Gastrocnemius medialis (tissue), 4 donors: ENCODE results near the gene FADS3. TPM values are rescaled to one million over a fixed set of nuclear protein-coding genes. Genes with fewer than 3 reads are reported as not detected.
A peak's percentile ranks its signal among the peaks of the same experiment; 100 is the strongest.

ENCODE experiments used
- ATAC-seq, 2 donors: fragments of 150-250 bp; one replicate each; pipeline ENCODE4 v1.9.1; 2016
- DNase-seq, 2 donors: peaks; one replicate each; pipeline ENCODE4 v3.0.0-alpha.2; 2019
- H3K27ac ChIP-seq, 4 donors: fragments of 200-600 bp; sonication (generic); 1 replicate in 1 of 4; 2 replicates in 3 of 4; pipeline ENCODE4 v1.5.1; 2016 to 2018; ENCODE audit warnings: mild to moderate bottlenecking in 2 of 4, moderate library complexity in 1 of 4
- H3K27me3 ChIP-seq, 3 donors: fragments of 200-600 bp; sonication (generic) in 2 of 3; 1 replicate in 1 of 3; 2 replicates in 2 of 3; pipeline versions ENCODE4 v1.5.1 to v1.6.0; 2016 to 2019; ENCODE audit warnings: mild to moderate bottlenecking in 1 of 3, moderate library complexity in 1 of 3
- H3K36me3 ChIP-seq, 2 donors: fragments of 200-600 bp; sonication (generic) in 1 of 2; one replicate each; pipeline ENCODE4 v1.5.1; 2017 to 2018
- H3K4me1 ChIP-seq, 2 donors: fragments of 200-600 bp; sonication (generic) in 1 of 2; one replicate each; pipeline ENCODE4 v1.5.1; 2016 to 2017; ENCODE audit warnings: mild to moderate bottlenecking in 2 of 2
- H3K4me3 ChIP-seq, 4 donors: fragments of 200-600 bp; sonication (generic) in 3 of 4; 1 replicate in 1 of 4; 2 replicates in 3 of 4; pipeline ENCODE4 v1.5.1; 2016 to 2019; ENCODE audit warnings: mild to moderate bottlenecking in 2 of 4
- H3K9me3 ChIP-seq, 3 donors: fragments of 200-600 bp; sonication (generic) in 2 of 3; 1 replicate in 1 of 3; 2 replicates in 2 of 3; pipeline ENCODE4 v1.5.1; 2016 to 2019
- POLR2A ChIP-seq, 2 donors: fragments of 450-650 bp; IDR thresholded peaks; one replicate each; pipeline ENCODE4 v1.6.1; 2017; ENCODE audit warnings: antibody characterized with exemption in 2 of 2, mild to moderate bottlenecking in 2 of 2, moderate library complexity in 2 of 2
- in situ Hi-C, 4 donors: fragments of 200-750 bp; cut with MboI; loops; one replicate each; pipeline versions ENCODE4 v1.15.0 to v1.8.0; 2017; ENCODE audit warnings: low sequenced_read_pairs in 4 of 4
- intact Hi-C: fragments of 100-400 bp; cut with DNase I; formaldehyde crosslinking; loops from one replicate; pipeline ENCODE4 v1.15.1; 2023; ENCODE audit warnings: low total_unique reads
- total RNA-seq, 4 donors: library from RNA; depleted of rRNA; stranded (reverse); fragments of >200 nt; gene quantifications; one replicate each; pipeline versions ENCODE4 v1.1.0 to v1.2.3, GENCODE V29; 2016
- TF ChIP-seq, protein P1 (sequence below), 5 experiments: fragments of 450-650 bp in 3 of 5; fragments of 200-600 bp in 2 of 5; sonication (generic) in 2 of 5; IDR thresholded peaks in 4 of 5; conservative IDR thresholded peaks in 1 of 5; 1 replicate in 4 of 5; 2 replicates in 1 of 5; pipeline ENCODE4 v1.5.1; 2016 to 2019; ENCODE audit warnings: antibody characterized with exemption in 5 of 5, mild to moderate bottlenecking in 3 of 5, moderate library complexity in 3 of 5

FADS3 gene, protein sequence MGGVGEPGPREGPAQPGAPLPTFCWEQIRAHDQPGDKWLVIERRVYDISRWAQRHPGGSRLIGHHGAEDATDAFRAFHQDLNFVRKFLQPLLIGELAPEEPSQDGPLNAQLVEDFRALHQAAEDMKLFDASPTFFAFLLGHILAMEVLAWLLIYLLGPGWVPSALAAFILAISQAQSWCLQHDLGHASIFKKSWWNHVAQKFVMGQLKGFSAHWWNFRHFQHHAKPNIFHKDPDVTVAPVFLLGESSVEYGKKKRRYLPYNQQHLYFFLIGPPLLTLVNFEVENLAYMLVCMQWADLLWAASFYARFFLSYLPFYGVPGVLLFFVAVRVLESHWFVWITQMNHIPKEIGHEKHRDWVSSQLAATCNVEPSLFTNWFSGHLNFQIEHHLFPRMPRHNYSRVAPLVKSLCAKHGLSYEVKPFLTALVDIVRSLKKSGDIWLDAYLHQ
- total RNA-seq, result 100 to 1,000 TPM in 2 of 4 donors, 10 to 100 TPM in 2; 40.7 to 196 (median 89.0) TPM

DNA sequence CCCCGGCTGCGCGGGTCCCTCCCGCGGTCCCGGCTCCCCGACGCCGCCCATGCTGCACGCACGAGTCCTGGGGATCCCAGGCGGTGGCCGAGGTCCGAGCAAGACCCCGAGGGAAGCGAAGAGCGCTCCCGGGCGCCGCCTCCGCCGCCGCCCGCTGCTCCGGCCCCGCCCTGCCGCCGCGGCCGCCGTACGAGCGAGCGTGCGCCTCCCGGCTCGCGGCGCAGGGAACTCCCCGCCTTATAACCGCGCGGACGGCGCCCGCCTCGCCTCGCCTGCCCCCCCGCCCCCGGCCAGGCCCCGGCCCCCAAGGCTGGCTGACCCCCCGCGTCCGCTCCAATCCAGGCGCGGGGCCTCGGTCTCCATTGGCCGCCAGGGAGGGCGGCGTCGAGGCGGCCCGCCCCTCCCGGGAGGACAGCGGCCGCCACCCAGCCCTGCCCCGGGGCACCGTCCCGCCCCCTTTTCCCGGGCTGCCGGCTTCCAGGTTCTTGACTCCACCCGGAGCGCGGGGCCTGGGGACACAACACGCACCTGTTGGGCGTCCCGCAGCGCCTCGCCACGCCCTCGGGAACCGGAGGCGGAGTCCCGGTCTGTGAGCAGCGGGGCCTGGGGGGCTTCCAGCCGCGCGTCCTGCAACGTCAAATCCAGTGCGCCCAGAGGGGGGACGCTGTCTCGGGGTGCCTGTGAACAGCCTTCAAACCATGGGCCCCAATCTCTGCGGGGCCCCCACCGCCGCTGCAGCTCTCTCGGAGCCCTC, at the start of gene FADS3:
Gene FADS3 (minus strand): TSS at position 215 of the 754 bp plus-strand sequence. CDS start 164 bp downstream, at position 51.
- intact Hi-C loops, result loop anchor here (1.0 kb wide), 3 partner anchors 76 to 94 kb away; partner anchors contain the start of gene FTH1
- Histone ChIP-seq H3K36me3 (no peaks in the 10 kb centered on the region), H3K9me3 (no peaks in the 10 kb centered on the region), H3K27ac (peak within 1 kb of the TSS; percentile 82 to 96 (median 92)), H3K4me3 (peak within 1 kb of the TSS; percentile 73 to 98 (median 90)), H3K4me1 (peaks cover 32 to 34% of the 10 kb centered on the region in 2 donors), H3K27me3 (no peaks in the 10 kb centered on the region)
- peak; percentile 53 to 58 for ATAC-seq
- in situ Hi-C loops, result loop anchor here in 3 of 4 donors (10.0 kb wide), 3 partner anchors 53 to 193 kb away; partner anchors contain the start of genes FEN1 (in 1 of the 3) and TMEM258 (in 1 of the 3)
- peak; percentile 92 to 98 for TF ChIP-seq POLR2A (IDR thresholded peaks at IDR 0.05)
- TF ChIP-seq, protein P1, sequence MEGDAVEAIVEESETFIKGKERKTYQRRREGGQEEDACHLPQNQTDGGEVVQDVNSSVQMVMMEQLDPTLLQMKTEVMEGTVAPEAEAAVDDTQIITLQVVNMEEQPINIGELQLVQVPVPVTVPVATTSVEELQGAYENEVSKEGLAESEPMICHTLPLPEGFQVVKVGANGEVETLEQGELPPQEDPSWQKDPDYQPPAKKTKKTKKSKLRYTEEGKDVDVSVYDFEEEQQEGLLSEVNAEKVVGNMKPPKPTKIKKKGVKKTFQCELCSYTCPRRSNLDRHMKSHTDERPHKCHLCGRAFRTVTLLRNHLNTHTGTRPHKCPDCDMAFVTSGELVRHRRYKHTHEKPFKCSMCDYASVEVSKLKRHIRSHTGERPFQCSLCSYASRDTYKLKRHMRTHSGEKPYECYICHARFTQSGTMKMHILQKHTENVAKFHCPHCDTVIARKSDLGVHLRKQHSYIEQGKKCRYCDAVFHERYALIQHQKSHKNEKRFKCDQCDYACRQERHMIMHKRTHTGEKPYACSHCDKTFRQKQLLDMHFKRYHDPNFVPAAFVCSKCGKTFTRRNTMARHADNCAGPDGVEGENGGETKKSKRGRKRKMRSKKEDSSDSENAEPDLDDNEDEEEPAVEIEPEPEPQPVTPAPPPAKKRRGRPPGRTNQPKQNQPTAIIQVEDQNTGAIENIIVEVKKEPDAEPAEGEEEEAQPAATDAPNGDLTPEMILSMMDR (IDR thresholded peaks at IDR 0.05 in 4 of 5, conservative IDR thresholded peaks at IDR 0.05 in 1 of 5), result peak in 4 of 5 experiments; percentile 4 to 30 (median 15)
- DNase-seq, result peak; percentile 84 to 92

DNA sequence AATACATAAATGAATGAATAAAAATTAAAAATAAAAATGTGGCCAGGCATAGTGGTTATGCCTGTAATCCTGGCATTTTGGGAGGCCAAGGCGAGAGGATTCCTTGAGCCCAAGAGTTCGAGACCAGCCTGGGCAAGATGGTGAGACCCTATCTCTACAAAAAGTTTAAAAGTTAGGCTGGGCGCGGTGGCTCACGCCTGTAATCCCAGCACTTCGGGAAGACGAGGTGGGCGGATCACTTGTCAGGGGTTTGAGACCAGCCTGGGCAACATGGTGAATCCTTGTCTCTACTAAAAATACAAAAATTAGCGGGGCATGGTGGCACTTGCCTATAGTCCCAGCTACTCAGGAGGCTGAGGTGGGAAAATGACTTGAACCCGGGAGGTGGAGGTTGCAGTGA, 49.1 kb upstream of the FADS3 start:
- no peak overlapping the region for H3K27ac ChIP-seq
- DNase-seq (no peak), ATAC-seq (no peak)
- intact Hi-C loops, result no loop called here
- in situ Hi-C loops, result loop anchor here in 1 of 4 donors (10.0 kb wide), 1 partner anchor 46 kb away; the partner anchor contains the start of gene FADS3
- no peak for TF ChIP-seq POLR2A (IDR thresholded peaks at IDR 0.05)
- TF ChIP-seq, protein P1 (IDR thresholded peaks at IDR 0.05 in 4 of 5, conservative IDR thresholded peaks at IDR 0.05 in 1 of 5), result no peak
- H3K27me3 ChIP-seq, result no peaks in the 10 kb centered on the region
- no peaks in the 10 kb centered on the region for H3K36me3 ChIP-seq
- peaks cover 0 to 7% (median 0%) of the 10 kb centered on the region in 3 donors for H3K9me3 ChIP-seq
- no peaks in the 10 kb centered on the region for H3K4me1 ChIP-seq
- no peak overlapping the region for H3K4me3 ChIP-seq

DNA sequence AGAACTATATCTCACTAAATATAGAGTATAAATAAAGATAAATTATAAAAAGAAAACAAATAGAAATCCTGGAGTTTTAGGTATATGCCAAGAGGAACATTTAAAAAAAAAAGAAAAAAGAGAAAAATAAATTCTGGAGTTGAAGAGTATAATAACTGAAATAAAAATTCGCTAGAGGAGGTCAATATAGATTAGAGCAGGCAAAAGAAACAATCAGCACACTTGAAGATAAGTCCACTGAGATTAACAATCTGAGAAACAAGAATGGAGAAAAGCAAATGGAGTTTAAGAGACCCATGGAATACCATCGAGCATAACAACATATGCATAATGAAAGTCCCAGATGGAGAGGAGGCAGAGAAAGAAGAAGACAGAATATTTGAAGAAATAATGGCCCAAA, 44.5 kb upstream of the FADS3 start:
- no peak overlapping the region for H3K4me3 ChIP-seq
- intact Hi-C loops (no loop called here), in situ Hi-C loops (no loop called here)
- H3K9me3 ChIP-seq, result peaks cover 0 to 7% (median 0%) of the 10 kb centered on the region in 3 donors
- no peaks in the 10 kb centered on the region for H3K27me3 ChIP-seq
- H3K27ac ChIP-seq, result no peak overlapping the region
- TF ChIP-seq POLR2A (IDR thresholded peaks at IDR 0.05), result no peak
- TF ChIP-seq, protein P1 (IDR thresholded peaks at IDR 0.05 in 4 of 5, conservative IDR thresholded peaks at IDR 0.05 in 1 of 5), result no peak
- no peaks in the 10 kb centered on the region for H3K4me1 ChIP-seq
- no peak for DNase-seq
- no peaks in the 10 kb centered on the region for H3K36me3 ChIP-seq
- no peak for ATAC-seq

DNA sequence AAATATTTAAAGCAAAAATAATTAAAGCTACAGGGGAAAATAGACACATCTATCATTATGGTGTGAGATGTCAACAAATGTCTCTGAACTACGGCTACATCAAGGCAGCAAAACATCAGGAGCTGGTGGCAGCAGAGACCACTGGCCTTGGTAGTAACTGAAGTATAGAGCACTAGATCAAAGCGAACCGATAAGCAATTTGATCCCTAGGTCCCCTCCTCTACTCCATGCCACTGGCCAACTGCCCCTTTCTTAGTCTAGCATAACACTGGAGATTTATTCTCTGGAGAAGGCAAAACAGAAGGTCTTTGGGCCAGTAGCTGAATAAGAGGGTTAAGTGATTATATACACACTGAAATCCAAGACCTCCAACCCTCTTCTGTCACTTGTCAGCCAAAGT, 39.6 kb upstream of the FADS3 start:
- no peak for TF ChIP-seq POLR2A (IDR thresholded peaks at IDR 0.05)
- TF ChIP-seq, protein P1 (IDR thresholded peaks at IDR 0.05 in 4 of 5, conservative IDR thresholded peaks at IDR 0.05 in 1 of 5), result no peak
- in situ Hi-C loops (no loop called here), intact Hi-C loops (no loop called here)
- no peaks in the 10 kb centered on the region for H3K9me3 ChIP-seq
- H3K4me3 ChIP-seq, result no peak overlapping the region
- ATAC-seq, result no peak
- DNase-seq, result no peak
- H3K4me1 ChIP-seq, result no peaks in the 10 kb centered on the region
- H3K36me3 ChIP-seq, result no peaks in the 10 kb centered on the region
- H3K27me3 ChIP-seq, result no peaks in the 10 kb centered on the region
- H3K27ac ChIP-seq, result no peak overlapping the region
